ENCODE data around the gene MED31.
"Not testable (repeated sequence)": the region's sequence is repeated elsewhere in the genome, so short reads cannot be mapped to it uniquely, and the experiment has no call there.

Gene MED31

DNA sequence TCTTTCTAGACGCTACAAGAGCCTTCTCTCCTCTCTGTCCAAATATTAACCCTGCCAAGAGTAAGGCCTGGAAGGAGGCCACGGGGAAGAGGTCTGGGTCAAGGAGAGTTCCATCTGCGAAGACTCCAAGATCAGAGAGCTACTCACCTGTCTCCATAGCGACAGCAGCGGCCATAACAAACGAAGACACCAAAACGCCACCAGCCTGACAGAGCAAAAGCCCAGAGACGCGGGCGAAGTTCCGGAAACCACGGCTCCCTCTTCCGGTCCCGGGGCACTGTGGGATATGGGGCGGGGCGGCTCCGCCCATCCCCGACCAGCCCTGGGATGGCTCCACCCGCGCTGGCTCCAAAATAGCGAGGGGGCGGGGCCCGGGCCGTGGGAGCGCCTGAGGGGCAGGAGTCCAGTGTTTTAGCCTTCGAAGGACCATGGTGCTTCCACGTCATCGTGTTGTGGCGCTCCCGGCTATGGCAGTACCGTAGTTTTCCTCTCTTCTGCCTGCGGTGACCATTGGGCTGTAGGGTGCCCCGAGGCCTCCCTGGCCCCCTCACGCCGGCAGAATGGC lies at the start of gene MED31, which contains the start of gene C17orf100:
MED31 (minus strand) TSS at position 252 of the 565 bp plus-strand sequence; CDS start at position 175, 77 bp downstream.
C17orf100 (plus strand) TSS at position 409 of the 565 bp plus-strand sequence; CDS start at position 561, 152 bp downstream.
- peak; percentile 99 for DNase-seq (ENCODE audit: low spot score)

DNA sequence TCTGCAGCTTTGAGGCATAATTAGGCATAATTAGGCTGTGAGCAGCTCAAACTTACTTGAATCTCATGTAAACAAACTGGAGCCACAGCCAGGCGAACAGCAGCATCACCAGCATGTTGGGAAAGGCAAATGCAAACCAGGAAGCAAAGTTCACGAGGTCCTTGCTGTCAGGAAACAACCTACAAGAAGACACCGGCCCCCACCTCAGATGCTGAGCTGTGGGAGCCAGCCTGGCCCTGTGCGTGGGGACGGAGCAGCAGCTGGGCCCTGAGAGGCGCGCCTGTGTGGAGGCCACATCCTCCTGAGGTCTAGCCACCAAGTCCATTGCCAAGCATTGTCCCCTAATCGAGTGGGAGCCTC lies 49.5 kb upstream of the MED31 start:
- DNase-seq (ENCODE audit: low spot score): no peak

DNA sequence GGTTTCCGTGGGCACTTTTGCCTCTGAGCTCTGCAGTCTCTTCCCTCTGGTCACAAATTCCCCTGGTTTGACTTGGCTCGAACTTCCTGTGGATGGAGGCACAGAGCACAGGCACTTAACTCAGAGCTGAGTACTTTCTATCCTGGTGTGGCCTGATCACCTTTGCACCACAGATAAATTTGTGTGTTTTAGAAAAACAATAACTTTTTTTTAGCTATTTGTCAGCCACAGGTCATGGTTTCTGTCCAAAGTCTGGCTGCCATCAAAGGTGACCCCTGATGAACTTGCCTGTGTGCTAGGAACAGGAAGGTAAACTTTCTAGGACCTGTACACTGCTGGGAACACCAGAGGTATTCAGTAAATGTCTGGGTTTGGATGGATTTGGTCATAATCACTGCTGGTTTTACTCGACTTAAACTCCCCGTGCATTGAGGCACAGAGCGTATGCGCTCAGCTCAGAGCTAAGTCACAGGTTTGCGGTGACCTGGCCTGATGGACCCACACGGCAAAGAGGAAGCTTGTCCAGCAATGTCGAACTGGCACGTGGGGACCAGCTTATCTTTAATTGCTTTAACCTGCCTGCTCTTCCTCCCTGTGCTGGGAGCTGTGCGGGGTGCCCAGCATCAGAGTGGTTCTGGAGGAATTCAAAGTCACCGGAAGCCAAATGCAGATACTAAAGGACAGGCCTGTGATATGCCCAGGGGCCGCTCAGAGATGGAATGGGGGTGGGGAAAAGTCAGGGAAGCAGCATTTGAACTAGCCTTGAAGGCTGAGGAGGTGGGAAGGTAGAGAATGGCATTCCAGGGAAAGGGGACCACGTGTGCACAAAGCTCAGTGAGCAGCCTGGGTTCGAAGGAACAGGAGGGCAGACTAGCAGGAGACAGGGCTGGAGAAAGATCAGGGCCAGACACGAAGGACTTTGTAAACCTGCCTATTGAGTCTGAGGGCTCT lies 48.9 kb upstream of the MED31 start:
- no peak for DNase-seq (ENCODE audit: low spot score)

DNA sequence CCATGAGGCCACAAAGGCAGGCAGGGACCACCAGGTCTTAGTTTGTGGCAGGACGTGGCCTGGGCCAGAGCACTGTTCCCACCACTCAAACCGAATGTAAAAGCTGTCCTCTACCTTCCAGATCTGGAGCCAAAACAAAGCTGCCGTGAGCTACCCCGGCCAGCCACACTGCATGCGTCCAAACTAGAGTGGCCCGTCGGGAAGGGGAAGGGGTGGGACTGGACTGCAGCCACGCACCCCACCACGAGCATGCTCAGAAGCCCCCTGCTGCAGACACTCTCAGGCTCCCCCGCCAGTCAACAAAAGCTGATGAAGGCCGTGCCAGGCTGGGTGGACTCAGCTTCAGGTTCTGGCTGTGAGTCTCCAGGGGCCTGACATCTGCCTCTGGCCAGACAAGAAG lies 46.6 kb upstream of the MED31 start:
- no peak for DNase-seq (ENCODE audit: low spot score)

DNA sequence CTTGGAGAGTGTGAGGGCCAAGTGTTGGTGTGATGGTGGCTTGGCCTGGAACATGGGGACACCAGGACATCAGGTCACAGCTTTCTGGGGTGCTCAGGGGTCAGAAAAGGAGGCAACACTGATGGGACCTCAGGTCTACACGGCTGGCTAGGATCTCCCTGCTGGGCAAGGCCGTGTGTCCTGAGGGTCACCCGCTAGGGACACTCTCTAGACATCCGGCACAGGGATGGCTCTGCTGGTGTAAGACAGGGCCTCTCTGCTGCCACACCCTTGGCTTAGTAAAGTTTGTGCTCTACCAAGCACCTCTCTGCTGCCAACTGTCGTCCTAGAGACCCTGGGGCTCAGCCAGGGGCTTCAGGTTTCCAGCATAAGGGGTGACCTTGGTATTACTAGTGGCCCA lies 45.5 kb upstream of the MED31 start:
- no peak for DNase-seq (ENCODE audit: low spot score)

DNA sequence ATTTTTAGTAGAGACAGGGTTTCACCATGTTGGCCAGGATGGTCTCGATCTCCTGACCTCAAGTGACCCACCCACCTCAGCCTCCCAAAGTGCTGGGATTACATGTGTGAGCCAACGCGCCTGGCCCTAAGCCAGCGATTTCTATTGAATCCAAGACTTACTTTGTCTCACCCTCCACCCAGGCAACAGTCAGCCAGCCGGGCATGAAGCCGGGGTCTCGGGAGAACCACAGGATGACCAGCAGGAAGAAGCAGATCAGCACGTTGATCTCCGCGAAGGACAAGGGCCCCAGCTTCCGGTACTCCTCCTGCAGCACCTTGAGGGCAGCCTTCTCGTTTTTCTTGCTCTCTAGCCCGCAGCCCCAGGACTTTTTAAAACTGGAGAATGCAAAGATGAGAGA lies 44.2 kb upstream of the MED31 start:
- DNase-seq (ENCODE audit: low spot score): no peak

DNA sequence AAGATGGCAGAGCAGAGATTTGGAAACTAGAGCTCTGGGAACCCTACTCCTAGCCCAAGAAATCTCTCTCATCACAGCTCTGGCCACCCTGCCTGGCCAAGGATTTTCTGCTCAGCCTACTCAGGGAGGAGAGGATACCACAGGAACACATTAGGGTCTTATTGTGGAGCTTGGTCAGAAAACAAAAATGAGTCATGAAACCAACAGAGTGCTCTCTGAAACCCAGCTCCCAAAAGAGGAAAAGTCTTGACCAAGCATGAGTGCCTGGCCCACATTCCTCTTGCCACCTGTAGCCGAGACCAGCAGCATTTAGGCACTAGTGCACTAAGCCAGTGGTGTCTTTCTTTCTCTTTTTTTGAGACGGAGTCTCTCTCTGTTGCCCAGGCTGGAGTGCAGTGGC lies 43.6 kb upstream of the MED31 start:
- DNase-seq (ENCODE audit: low spot score): no peak

DNA sequence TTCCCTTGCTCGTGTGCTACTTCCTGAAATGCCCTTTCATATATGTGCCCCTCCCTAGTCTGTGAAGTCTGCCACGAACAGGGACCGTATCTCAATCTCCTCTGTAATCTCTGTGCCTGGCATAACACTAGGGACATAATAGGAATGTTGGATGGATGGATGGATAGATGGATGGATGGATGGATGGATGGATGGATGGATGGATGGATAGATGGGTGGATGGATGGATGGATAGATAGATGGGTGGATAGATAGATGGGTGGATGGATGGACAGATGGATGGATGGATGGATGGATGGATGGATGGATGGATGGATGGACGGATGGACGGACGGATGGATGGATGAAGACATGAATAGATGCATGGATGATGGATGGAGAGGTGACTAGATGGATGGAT lies 40.6 kb upstream of the MED31 start:
- not testable (repeated sequence) for DNase-seq (ENCODE audit: low spot score)

DNA sequence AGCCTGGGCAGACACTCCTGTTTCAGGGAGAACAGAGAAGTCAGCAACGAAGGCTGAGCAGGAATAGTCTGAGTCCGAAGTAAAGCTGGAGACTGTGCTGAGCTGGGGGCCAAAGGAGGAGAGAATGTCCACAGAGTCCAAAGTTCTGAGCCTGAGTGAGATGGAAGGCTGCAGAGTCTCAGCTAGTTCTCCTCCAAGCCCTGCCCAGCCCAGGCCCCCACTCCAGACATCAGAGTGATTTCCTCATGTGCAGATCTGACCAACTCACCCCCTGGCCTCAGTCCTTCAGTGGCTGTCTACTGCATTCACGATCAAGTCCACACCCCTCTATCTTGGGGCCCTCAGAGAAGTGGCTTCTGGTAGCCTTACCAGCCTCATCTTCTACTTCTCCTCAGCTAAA lies 40.1 kb upstream of the MED31 start:
- DNase-seq (ENCODE audit: low spot score): no peak

DNA sequence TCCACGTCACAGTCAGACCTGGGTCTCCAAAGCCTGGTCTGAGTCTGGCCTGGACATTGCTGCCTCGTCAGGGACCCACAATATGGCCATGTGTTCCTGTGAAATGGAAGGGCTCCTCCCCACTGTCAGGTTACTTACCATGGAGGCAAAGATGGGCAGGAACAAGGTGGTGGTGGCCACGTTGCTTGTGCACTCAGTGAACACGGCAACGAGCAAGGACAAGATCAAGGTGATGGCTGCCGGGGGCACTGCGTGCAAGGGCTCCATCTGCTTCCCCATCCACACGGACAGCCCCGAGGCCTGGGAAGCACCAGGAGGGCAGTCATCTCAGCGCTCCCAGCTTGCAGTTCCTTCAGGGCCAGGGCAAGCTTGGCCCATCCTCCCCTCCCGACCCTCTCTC lies 39.2 kb upstream of the MED31 start:
- no peak for DNase-seq (ENCODE audit: low spot score)

DNA sequence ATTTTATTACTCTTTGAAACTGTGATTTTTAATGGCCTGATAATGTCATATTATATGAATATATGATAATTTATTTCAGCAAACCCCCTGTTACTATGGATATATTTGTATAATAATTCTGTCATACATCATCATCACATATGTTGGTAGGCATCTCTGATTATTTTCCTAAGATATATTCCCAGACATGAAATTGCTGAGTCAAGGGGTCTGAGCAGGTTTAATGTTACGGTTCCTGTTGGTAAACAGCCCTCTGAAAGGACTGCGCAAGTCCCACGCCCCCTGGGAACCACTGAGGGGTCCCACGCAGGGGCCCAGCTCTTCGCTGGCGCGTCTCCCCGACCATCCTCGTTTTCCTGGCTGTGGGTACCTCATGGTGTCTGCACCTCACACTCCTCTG lies 37.5 kb upstream of the MED31 start:
- DNase-seq (ENCODE audit: low spot score): no peak

DNA sequence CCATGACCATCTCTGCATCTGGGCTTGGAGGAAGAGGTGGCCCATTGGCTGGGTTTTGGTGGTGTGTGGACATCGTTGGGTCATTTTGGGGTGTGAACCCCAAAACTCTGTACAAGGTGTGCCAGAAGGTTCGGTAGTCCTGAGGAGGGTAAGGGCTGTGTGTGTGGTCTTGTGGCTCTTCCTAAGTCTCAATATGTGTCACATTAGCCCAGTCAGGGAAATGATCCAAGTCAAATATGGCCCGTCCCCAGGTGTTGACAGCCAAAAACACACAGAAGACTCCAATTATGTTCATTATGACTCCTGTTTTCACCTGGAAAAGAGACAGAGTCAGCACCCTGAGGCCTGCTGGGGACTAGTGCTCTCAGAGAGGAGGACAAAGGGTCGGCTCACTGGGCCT lies 34.6 kb upstream of the MED31 start:
- DNase-seq (ENCODE audit: low spot score): no peak

DNA sequence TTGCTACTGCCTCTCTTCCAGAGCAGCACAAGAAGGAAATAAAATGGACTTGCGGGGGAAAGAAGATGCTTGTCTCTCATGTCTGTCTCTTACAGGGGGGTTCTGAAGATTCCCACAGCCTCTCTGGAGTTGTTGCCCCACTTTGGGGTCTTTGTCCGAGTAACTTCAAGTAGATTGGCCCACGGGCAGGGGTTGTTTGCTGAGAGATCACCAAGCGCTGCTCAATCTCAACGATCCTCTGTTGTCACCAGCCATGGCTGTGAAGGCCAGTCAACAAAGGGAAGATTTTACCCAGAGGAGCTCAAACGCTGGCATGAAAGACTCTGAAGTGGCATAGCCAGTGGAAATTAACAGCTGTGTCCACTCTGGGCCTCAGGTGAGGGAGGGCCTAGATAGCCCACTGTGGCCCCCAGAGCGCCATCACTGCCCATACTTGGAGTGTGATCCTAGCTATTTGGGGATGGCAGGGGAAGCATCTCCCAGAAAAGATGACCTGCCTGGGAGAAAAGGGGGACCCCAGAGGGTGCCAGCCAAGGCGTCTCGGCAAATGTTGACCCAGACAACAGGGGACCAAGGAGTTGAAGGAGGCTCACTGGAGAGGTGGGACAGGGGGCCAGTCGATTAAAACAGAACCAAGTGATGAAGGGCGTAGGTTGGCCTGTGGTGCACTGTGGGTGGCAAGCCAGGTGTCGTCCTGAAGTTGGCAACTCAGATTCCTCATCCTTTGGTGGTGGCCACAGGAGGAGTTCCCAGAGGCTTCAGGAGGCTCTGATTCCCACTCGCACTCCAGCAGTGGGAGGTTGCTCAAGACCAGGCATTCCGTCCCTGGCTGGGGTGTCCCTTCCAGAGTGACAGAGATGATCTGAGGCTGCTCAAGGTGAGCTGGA lies 33.7 kb upstream of the MED31 start:
- DNase-seq (ENCODE audit: low spot score): no peak

DNA sequence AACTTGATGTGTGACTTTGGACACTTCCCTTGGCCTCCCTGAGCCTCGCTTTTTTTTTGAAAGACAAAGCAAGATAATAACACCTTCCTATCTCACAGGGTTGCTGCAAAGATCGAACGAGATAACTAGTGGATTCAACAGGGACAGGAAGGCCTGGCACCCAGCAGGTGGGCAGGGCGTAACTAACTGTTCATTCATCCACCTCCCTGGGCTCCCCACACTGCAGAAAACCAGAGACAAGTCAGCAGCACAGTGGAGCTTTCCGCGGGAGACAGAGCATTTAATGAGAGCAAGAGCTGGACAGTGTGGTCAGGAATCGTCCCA lies 33.0 kb upstream of the MED31 start:
- no peak for DNase-seq (ENCODE audit: low spot score)

DNA sequence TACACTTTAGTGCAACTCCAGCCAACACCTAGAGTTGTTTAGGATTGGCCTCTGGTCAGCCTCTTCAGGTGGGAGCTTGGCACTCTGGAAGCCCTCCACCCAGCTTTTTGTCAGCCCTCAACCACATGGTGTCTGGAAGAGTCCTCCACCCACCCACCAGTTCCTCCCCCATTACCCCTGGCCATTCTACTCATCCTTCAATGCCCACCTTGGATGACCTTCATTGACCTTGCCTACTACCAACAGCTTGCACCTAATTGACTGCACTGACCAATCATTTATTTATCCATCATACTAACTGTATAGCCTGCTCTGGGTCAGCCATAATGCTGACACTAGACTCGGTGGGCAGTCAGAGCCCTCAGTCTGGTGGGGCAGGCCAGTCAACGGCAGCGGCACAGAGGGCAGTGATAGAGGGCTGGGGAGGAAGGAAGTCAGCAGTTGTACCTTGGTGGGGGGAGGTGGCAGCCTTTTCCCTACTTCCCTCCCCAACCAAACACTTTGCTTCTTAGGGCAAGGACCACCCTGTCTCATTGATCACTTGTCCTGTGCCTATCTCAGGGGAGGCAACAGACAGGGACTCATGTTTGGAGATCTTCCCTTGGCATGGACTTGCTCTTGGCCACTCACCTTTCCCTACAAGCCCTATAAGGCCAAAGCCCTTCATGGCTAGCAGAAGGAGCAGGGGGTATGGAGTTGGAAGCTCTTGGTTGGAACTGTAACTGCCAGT lies 32.5 kb upstream of the MED31 start:
- DNase-seq (ENCODE audit: low spot score): no peak

DNA sequence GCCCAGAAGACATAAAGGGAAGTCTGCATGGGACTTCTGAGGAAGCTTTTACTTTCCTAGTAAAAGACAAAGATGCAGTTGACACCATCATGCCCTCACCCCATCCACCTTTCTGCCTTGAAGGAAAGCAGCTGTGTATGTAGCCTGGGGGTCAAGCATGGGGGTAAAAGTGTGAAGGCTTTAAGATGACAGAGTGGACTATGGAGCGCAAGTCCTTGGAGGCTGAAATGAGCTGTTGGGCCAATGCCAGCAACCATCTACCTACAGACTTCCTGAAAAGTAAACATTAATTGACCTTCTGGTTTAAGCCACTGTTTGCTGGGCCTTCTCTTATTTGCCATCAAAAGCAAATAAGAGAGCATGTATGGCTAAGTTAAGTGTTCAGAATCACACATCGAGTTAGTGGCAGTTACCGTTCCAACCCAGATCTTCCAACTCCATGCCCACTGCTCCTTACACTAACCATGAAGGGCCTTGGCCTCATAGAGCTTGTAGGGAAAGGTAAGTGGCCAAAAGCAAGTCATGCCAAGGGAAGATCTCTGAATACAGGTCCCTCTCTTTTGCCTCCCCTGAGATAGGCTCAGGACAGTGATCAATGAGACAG lies 31.8 kb upstream of the MED31 start:
- no peak for DNase-seq (ENCODE audit: low spot score)

DNA sequence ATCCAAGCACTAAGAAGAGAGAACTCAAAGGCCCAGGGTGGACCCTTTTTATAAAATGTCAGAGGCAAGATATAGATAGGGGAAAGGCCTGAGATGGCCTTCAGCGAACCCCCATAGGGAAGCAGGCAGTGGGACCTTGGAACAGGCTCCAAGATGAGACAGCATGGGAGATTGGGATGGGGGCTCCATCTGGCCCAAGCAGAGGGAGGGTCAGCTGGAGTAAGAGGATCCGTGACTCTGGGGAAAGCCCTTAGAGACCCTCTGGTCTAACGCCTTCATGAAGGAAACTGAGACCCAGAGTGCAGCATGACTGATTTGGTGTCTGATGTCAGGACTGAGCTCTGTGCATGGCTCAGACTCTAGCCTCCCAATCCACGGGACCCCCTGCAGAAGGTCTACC lies 30.9 kb upstream of the MED31 start:
- no peak for DNase-seq (ENCODE audit: low spot score)

DNA sequence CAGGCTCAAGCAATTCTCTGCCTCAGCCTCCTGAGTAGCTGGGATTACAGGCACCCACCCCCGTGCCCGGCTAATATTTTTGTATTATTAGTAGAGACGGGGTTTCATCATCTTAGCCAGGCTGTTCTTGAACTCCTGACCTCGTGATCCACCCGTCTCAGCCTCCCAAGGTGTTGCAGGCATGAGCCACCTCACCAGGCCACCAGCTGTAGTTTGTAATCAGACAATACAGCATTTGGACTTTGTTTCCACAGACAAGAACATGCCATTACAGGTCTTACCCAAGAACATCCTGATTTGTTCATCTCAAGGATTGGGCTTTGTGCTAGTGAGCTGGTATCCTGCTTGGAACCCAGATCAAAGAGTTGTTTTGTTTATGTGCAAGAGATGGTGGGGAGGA lies 30.3 kb upstream of the MED31 start:
- DNase-seq (ENCODE audit: low spot score): no peak

DNA sequence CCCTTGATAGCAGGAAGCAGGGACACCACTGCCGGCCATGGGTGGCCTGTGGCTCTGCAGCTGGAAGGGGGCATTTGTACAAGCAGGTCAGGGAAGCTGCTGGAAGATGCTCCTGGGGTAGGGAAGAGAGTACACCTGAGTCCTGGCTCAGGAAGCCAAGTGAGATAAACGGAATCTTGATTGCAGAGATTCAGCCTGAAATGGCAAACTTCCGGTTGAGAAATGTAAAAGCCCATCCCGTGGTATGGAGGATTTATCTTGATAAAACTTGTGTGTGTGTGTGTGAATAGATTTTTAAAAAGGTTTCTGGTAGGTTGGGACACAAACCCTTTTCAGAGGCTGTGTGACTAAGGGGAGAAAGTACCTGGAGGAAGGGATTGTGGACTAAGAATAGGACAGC lies 29.8 kb upstream of the MED31 start:
- DNase-seq (ENCODE audit: low spot score): no peak

DNA sequence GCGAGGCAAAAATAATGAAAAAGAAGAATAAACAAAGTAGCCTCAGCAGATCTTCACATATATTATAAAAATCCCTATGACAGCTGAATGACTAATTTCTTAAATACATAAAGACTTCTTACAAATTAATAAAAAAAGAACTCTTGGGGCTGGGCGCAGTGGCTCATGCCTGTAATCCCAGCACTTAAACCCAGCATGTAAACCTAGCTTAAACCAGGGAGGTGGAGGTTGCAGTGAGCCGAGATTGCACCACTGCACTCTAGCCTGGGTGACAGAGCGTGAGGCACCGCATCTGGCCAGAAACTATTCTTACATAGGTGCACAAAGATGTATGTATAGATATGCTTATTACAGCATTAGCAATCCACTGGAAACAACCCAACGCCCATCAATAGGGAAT lies 27.8 kb upstream of the MED31 start:
- no peak for DNase-seq (ENCODE audit: low spot score)

DNA sequence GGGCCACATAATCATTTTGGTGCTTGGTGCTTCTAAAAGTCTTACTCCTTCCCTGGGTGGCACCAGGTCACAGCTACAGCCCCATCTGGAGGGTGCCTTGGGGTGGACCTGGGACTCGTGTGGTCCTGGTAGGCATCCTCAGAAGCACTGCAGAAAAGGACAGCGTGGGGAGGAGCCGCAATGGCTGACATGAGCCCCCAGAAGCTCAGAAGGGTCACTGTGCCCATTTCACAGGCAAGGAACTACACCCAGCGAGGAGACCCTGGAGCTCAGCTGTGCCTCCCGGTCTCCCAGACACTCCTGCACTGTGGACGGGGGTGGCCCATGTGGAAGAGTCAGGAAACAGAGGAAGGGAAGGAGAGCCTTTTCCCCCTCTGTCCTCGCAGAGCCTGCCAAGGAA lies 26.5 kb upstream of the MED31 start:
- DNase-seq (ENCODE audit: low spot score): no peak
